ENCODE measurements around the gene CLEC18C.
"Not testable (repeated sequence)": the region's sequence is repeated elsewhere in the genome, so short reads cannot be mapped to it uniquely, and the experiment has no call there.

CLEC18C gene

GRCh38 chr16:70151941-70152509 lies 21.6 kb upstream of the CLEC18C start:
- no peaks in the 10 kb centered on the region for H3K79me2 ChIP-seq (ENCODE audit: insufficient read depth, low read length)
- H3K27ac ChIP-seq (ENCODE audit: low read length) = no peak overlapping the region
- no peak overlapping the region for H3K4me2 ChIP-seq (ENCODE audit: insufficient read depth, low read length)
- no peaks in the 10 kb centered on the region for H3K27me3 ChIP-seq (ENCODE audit: insufficient read depth, low read length, poor library complexity)
- ATAC-seq (ENCODE audit: insufficient read depth, low read depth) (no peak), DNase-seq (no peak)
- no peak overlapping the region for H2AFZ ChIP-seq (ENCODE audit: low read depth, low read length)
- peaks cover 90% of the 10 kb centered on the region for H3K36me3 ChIP-seq (ENCODE audit: insufficient read depth, low read length)
- no peaks in the 10 kb centered on the region for H3K4me1 ChIP-seq (ENCODE audit: insufficient read depth, low read length)
- H3K9me3 ChIP-seq (ENCODE audit: insufficient read depth, low read length, severe bottlenecking) = no peaks in the 10 kb centered on the region
- no peak overlapping the region for H3K4me3 ChIP-seq (ENCODE audit: low read depth in 1 of 2, low read length in 2 of 2)
- TF ChIP-seq CTCF (IDR thresholded peaks at IDR 0.05; ENCODE audit: borderline replicate concordance, extremely low read depth, low read length, poor library complexity, severe bottlenecking) (no peak), EZH2 (IDR thresholded peaks at IDR 0.05; ENCODE audit: borderline replicate concordance, low read depth, low read length, severe bottlenecking) (no peak)
- no peak overlapping the region for H3K9ac ChIP-seq (ENCODE audit: low read depth, low read length)
- H4K20me1 ChIP-seq (ENCODE audit: insufficient read depth, low read length) = 0 out of 2 replicates have a peak, but pooled peaks cover 4% of the 10 kb centered on the region

GRCh38 chr16:70152578-70153302 lies 20.8 kb upstream of the CLEC18C start:
- Histone ChIP-seq H3K79me2 (ENCODE audit: insufficient read depth, low read length) (no peaks in the 10 kb centered on the region), H3K4me1 (ENCODE audit: insufficient read depth, low read length) (no peaks in the 10 kb centered on the region), H3K4me3 (ENCODE audit: low read depth in 1 of 2, low read length in 2 of 2) (no peak overlapping the region), H3K4me2 (ENCODE audit: insufficient read depth, low read length) (no peak overlapping the region), H3K9ac (ENCODE audit: low read depth, low read length) (no peak overlapping the region), H3K36me3 (ENCODE audit: insufficient read depth, low read length) (peaks cover 94% of the 10 kb centered on the region), H2AFZ (ENCODE audit: low read depth, low read length) (no peak overlapping the region), H4K20me1 (ENCODE audit: insufficient read depth, low read length) (0 out of 2 replicates have a peak, but pooled peaks cover 9% of the 10 kb centered on the region), H3K27me3 (ENCODE audit: insufficient read depth, low read length, poor library complexity) (no peaks in the 10 kb centered on the region), H3K27ac (ENCODE audit: low read length) (no peak overlapping the region), H3K9me3 (ENCODE audit: insufficient read depth, low read length, severe bottlenecking) (no peaks in the 10 kb centered on the region)
- ATAC-seq (ENCODE audit: insufficient read depth, low read depth) (no peak), DNase-seq (no peak)
- TF ChIP-seq EZH2 (IDR thresholded peaks at IDR 0.05; ENCODE audit: borderline replicate concordance, low read depth, low read length, severe bottlenecking) (no peak), CTCF (IDR thresholded peaks at IDR 0.05; ENCODE audit: borderline replicate concordance, extremely low read depth, low read length, poor library complexity, severe bottlenecking) (no peak)

- not testable (repeated sequence) for H3K79me2 ChIP-seq (ENCODE audit: insufficient read depth, low read length); H3K27ac ChIP-seq (ENCODE audit: low read length); H3K4me2 ChIP-seq (ENCODE audit: insufficient read depth, low read length); H3K9me3 ChIP-seq (ENCODE audit: insufficient read depth, low read length, severe bottlenecking); H3K9ac ChIP-seq (ENCODE audit: low read depth, low read length); H3K4me1 ChIP-seq (ENCODE audit: insufficient read depth, low read length); ATAC-seq (ENCODE audit: insufficient read depth, low read depth); H3K4me3 ChIP-seq (ENCODE audit: low read depth in 1 of 2, low read length in 2 of 2); H2AFZ ChIP-seq (ENCODE audit: low read depth, low read length); H3K27me3 ChIP-seq (ENCODE audit: insufficient read depth, low read length, poor library complexity); DNase-seq
- peaks cover 10% of the 10 kb centered on the region; the same call in 1 of the 2 replicates for H4K20me1 ChIP-seq (ENCODE audit: insufficient read depth, low read length)
- peaks cover 96% of the 10 kb centered on the region for H3K36me3 ChIP-seq (ENCODE audit: insufficient read depth, low read length)
These were observed 18.9 kb upstream of the CLEC18C start for GRCh38 chr16:70154736-70155135.

GRCh38 chr16:70156207-70156978 lies 17.2 kb upstream of the CLEC18C start:
- Histone ChIP-seq H3K9me3 (ENCODE audit: insufficient read depth, low read length, severe bottlenecking) (no peaks in the 10 kb centered on the region), H3K9ac (ENCODE audit: low read depth, low read length) (no peak overlapping the region), H3K4me3 (ENCODE audit: low read depth in 1 of 2, low read length in 2 of 2) (no peak overlapping the region), H2AFZ (ENCODE audit: low read depth, low read length) (no peak overlapping the region), H3K4me2 (ENCODE audit: insufficient read depth, low read length) (no peak overlapping the region), H3K27me3 (ENCODE audit: insufficient read depth, low read length, poor library complexity) (no peaks in the 10 kb centered on the region), H4K20me1 (ENCODE audit: insufficient read depth, low read length) (peaks cover 16% of the 10 kb centered on the region; the same call in 1 of the 2 replicates), H3K79me2 (ENCODE audit: insufficient read depth, low read length) (no peaks in the 10 kb centered on the region), H3K36me3 (ENCODE audit: insufficient read depth, low read length) (peaks cover 96% of the 10 kb centered on the region), H3K4me1 (ENCODE audit: insufficient read depth, low read length) (no peaks in the 10 kb centered on the region), H3K27ac (ENCODE audit: low read length) (no peak overlapping the region)
- ATAC-seq (ENCODE audit: insufficient read depth, low read depth) = no peak
- peak; percentile 4 for DNase-seq
- no peak for TF ChIP-seq CTCF (IDR thresholded peaks at IDR 0.05; ENCODE audit: borderline replicate concordance, extremely low read depth, low read length, poor library complexity, severe bottlenecking)
- TF ChIP-seq EZH2 (IDR thresholded peaks at IDR 0.05; ENCODE audit: borderline replicate concordance, low read depth, low read length, severe bottlenecking) = no peak

Data from DND-41 (cell line).